NOMO-1 treated with DMSO at 0.1 percent for 48 hours (cell line): Measurements from ENCODE around the gene HSFX3.
"Not testable (repeated sequence)": the region's sequence is repeated elsewhere in the genome, so short reads cannot be mapped to it uniquely, and the experiment has no call there.

Source experiments
- DNase-seq: peaks from one replicate; lab custom pipeline; 2025; ENCODE audit not compliant: unreplicated experiment; lab: John Stamatoyannopoulos, UW

The HSFX3 gene

GRCh38 chrX:149549701-149550100, at the start of gene HSFX3:
HSFX3 (minus strand) TSS chrX:149549924; CDS start chrX:149549852, 72 bp downstream.
- DNase-seq = not testable (repeated sequence)

DNA sequence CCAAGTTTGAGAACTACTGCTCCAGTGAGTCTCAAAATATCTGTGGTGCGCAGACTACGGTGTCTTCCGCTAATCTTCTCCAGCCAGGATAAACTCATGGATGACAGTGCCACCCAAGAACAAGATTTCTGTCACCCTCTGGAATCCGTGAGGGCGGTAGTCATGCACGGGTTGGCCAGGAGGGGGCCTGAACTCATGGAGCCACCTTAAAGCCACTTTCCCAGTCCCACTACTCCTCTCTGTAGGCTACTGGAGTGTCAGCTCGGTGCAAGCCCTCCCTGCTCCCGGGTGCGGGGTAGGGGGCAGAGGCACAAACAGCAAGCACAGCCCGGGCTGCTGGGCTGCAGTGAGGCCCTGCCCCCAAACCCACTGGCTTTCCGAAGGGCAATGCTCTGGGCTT, 48.9 kb upstream of the HSFX3 start:
- DNase-seq = not testable (repeated sequence)

GRCh38 chrX:149595943-149596342, 46.2 kb upstream of the HSFX3 start:
- not testable (repeated sequence) for DNase-seq

- not testable (repeated sequence) for DNase-seq
Measured at GRCh38 chrX:149595214-149595613, 45.5 kb upstream of the HSFX3 start, which contains the start of gene HSFX2. HSFX2 (minus strand) TSS chrX:149595314; CDS start chrX:149594700, 614 bp downstream.

DNA sequence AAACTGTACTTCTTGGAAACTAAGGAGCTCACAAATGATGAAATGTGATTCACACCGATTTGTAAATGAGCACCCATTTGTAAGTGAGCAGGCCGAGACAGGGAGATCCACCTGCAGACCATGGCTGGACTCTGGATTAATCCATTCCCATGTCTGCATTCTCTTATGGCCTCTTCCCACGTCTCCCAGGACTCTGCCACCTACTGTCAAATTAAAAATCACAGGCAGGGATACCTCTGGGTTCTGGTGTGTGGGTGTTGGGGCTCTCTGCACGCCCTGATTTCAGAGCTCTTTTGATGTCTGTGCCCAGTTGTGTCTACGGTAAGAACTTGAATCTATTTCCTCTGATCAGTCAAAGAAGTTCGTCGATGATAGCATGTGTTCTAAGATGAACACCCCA, 41.3 kb upstream of the HSFX3 start:
- not testable (repeated sequence) for DNase-seq

- not testable (repeated sequence) for DNase-seq
Measured at GRCh38 chrX:149587359-149587758, 37.6 kb upstream of the HSFX3 start, which contains the start of gene MAGEA9B. MAGEA9B (minus strand) TSS chrX:149587459; CDS start chrX:149583179, 4,280 bp downstream.

DNA sequence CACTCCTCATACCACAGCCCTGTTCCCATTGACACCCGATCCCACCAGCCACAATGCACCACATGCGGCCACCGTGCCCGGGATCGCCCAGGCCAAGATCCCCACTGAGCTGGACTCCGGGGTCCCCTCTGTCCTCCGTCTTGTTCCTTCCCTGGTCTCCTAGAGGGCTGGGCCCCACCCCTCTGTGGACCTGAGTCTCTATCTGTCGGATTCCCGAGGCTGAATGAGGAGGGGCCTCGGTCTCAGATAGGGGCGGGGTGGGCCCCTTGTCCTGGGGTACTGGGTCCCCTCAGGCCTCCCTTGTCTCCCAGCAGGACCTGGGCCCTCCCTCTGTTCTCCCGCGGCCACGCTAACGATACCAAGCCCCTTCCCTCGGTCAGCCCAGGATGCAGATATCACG, 35.9 kb upstream of the HSFX3 start:
- DNase-seq = not testable (repeated sequence)

DNA sequence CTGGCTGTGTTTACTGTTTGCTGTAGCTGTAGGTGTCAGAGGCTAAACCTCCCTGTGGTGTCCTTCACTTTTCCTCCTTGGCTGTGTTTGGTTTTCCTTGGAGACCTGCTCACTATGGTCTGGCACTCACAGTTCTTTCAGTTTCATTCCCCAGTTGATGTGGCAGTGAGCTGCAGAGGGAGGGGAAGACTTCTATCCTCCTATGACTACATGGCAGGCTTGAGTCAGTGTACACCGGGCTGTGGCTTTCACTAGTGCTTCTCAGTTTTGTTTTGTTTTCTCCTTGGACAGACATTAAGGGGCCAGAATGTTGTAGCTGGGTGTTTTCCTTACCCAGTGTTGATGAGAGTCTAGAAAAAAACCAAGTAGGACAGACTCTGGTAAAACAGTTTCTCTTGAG, 23.7 kb upstream of the HSFX3 start:
- DNase-seq = not testable (repeated sequence)

DNA sequence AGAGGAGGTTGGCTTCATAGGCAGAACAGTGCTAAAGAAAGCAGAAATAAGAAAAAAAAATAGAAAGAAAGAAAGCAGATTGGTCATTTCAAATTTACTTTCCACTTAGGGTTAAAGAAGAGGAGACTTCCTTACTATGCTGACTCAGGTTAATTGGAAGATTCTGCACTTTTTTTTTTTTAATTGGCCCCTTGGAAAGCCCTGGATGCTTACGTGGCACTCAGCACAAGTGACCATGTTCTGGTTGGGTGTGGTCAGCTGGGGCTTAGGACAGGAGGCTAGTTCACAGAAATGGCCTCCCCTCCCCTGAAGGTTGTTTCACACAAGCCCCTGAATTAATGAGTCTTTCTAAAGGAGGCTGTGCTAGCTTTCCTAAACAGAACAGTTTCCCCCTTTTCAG, 23.0 kb upstream of the HSFX3 start:
- no peak for DNase-seq

GRCh38 chrX:149571770-149572169, 22.0 kb upstream of the HSFX3 start:
- no peak for DNase-seq

- DNase-seq = no peak
Measured at GRCh38 chrX:149570668-149571067, 20.9 kb upstream of the HSFX3 start.

DNA sequence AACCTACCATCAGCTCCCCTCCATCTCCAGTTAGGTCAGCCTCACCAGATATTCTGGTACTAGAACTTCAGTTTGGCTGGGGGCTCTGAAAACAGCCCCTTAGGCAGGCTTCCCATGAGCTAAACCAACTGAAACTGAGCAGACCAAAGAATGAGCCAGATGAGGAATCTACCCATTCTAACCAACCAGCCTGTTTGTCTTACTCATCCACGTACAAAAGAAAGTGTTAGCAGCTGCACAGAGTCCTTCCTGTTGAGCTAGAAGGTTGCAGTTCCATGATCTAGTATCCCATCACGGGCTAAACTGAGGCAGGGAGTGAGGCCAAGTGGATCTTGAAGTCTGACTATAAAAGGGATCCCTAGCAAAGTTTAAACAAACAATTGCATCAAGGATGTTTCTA, 20.0 kb upstream of the HSFX3 start:
- DNase-seq = no peak

DNA sequence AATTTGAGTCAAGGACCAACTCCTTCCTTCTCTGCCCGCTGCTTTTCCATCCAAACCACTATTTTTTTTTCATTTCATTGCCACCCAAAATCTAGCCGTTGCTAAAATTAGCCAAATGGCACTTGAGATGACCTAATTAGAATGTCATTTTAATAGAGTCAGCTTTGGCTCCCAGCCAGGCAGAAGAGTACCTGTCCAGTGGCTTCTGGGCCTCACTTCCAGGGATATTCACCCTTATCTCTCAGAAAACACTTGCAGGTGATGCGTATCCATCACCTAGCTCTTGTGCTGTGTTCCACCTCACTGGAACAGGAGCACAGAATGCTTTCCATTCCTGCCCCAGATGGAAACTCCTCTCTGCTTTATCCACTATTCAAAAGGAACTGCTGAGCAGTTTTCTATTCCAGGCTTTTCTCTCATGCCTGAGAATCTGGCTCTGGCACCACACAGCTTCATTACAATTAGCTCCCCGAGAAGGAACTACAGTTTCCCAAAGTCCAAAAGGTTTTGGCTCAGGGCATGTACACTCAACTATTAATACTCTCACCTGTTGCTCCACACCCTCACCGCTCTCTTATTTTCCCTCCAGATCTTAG, 19.1 kb upstream of the HSFX3 start:
- DNase-seq = no peak

DNA sequence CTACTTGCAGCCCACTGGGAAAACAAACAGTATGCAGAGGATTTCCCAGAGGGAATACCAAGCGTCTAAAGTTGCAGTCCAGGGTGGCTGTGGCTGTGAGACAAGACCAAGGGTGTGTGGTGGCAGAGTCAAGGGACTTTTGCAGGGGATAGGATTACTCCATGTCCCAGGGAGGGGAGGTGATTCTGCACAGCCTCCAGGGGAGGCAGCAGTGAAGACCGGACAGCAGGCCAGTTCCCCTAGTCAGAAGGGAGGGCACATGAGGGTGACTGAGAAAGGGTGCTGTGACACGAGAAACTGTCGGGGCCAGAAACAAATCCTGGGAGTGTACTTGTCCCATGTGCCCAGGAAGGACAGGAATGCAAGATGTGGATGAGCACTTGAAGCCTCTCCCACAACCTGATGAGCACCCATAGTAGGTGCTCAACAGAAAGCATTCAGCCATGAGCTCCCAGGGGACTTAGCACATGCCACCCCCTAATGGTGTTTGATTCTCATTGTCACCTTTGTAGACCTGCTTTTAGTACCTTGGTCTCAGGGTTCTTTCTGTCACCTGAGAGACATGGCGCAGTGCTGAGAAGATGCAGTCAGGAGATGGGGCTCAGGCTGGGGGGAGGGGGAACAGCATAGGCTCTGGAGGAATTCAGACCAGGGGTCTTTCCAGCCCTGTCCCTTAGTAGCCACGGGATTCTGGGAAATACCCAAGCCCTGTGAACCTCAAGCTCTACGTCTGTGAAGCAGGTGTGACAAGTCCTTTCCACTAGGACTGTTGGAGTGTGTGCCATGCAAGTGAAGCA, 18.1 kb upstream of the HSFX3 start:
- no peak for DNase-seq

DNA sequence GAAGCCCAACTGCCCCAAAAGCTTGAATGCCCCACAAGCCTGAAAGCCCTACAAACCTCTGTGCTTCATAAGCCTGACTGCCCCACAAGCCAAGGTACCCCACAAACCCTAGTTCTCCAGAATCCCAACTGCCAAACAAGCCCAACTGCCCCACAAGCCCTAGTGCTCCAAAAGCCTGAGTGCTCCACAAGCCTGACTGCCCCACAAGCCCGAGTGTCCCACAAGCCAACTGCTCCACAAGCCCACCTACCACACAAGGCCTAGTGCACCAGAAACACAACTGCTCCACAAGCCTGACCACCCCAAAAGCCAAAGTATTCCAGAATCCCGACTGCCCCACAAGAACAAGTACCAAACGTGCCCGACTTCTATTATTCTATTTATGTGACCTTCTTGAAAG, 13.6 kb upstream of the HSFX3 start:
- no peak for DNase-seq

DNA sequence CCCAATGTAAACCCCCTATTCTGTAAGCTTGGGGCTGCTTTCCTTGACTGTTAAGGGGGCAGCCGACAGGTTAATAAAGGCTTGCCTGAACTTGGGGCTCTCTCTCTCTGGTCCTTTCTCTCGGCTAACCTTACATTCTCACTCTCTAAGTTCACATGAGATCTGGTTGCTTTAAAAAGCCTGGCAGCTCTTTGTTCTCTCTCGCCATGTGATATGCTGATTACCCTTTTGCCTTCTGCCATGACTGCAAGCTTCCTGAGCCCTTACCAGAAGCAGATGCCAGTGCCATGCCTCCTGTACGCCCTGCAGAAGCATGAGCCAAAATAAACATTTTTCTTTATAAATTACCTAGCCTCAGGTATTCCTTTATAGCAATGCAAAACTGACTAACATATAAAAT, 5.5 kb upstream of the HSFX3 start:
- DNase-seq = not testable (repeated sequence)

GRCh38 chrX:149551939-149552248, 2.2 kb upstream of the HSFX3 start:
- not testable (repeated sequence) for DNase-seq

DNA sequence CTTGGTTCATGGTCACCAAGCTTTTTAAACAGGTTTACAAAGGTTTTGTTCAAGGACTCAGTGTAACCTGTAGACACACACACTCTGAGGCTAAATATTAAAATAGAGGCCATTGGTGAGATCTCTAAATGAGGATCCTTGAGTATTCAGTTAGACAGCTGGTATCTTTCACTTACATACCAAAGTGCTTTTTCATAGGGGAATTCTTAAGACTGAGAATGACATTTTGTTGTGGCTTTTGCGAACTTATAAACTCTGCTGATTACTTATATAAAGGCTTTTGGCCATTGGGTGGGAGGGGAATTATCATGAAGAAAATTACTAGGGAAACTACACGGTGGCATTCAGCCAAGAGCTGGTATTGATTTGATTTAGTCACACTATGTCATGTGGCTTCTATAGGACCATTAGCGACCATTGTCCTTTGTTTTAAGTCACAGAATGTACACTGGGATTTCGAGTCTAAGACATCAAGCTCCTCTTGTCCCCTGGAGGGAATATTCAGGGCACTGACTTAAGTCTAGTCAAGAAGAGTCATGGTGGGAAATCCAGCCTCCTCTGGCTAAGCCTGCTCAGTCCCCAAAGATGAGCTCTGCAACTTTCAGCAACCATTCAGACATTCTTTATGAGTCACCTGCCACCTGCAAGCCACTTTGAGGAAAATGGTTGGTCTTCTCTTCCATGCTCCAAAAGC, 1.7 kb upstream of the HSFX3 start:
- DNase-seq = not testable (repeated sequence)

DNA sequence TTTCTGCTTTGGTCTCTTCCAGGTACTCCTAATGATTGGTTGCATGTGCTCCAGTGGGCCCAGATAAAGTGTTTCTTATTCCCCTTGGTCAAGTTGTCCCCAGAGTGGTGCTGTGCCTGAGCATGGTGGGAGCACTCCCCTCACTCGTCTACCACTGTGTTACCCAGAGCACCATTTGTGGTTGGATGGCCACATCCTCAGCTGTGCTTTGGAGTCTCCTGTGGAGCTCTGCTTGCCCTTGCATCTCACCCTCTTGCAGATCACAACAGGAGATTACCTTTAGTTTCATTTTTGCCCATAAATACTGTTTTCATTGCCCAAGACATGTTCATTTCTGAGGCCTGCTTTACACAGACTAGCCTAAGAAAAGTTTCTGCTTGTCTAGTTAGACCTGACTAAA, 730 bp upstream of the HSFX3 start:
- not testable (repeated sequence) for DNase-seq

DNA sequence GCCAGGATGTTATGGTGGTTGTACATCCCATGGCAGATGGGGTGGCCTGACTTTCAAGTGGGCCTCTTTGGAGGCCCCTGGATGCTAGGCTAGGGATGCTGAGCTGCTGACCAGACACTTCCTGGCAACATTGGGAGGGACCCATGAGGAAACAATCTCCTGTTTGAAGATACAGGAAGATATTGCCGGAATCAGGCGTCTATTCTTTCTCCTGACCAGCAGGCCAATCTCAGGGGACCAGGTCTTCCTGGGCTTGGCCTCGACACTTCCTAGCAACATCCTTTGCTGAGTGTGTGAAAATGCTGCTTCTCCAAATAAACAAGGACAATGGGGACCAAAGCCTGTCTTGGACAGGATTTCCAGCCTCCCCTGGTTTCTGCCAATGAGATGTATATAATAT, 1.9 kb downstream of the HSFX3 start:
- DNase-seq = not testable (repeated sequence)

- not testable (repeated sequence) for DNase-seq
Measured at GRCh38 chrX:149546962-149547361, 2.8 kb downstream of the HSFX3 start.
